Peyer's patch (tissue), 4 donors: ENCODE data around the gene RAB22A.

ENCODE experiments used
- POLR2A ChIP-seq, 2 donors: fragments of 450-650 bp; IDR thresholded peaks; one replicate each; pipeline ENCODE4 v1.5.1; 2017; ENCODE audit warnings: antibody characterized with exemption in 2 of 2, mild to moderate bottlenecking in 2 of 2, moderate library complexity in 2 of 2
- TF ChIP-seq, protein P1 (sequence below), 6 experiments: fragments of 450-650 bp in 4 of 6; fragments of 200-600 bp in 2 of 6; sonication (generic) in 1 of 6; IDR thresholded peaks; one replicate each; pipeline ENCODE4 v1.5.1; 2017 to 2019; ENCODE audit warnings: antibody characterized with exemption in 6 of 6, mild to moderate bottlenecking in 3 of 6, moderate library complexity in 1 of 6

- TF ChIP-seq, protein P1, sequence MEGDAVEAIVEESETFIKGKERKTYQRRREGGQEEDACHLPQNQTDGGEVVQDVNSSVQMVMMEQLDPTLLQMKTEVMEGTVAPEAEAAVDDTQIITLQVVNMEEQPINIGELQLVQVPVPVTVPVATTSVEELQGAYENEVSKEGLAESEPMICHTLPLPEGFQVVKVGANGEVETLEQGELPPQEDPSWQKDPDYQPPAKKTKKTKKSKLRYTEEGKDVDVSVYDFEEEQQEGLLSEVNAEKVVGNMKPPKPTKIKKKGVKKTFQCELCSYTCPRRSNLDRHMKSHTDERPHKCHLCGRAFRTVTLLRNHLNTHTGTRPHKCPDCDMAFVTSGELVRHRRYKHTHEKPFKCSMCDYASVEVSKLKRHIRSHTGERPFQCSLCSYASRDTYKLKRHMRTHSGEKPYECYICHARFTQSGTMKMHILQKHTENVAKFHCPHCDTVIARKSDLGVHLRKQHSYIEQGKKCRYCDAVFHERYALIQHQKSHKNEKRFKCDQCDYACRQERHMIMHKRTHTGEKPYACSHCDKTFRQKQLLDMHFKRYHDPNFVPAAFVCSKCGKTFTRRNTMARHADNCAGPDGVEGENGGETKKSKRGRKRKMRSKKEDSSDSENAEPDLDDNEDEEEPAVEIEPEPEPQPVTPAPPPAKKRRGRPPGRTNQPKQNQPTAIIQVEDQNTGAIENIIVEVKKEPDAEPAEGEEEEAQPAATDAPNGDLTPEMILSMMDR (IDR thresholded peaks at IDR 0.05), result no peak
- no peak for TF ChIP-seq POLR2A (IDR thresholded peaks at IDR 0.05)
These were observed 13.3 kb upstream of the RAB22A start for GRCh38 chr20:58296051-58296837.
